GM12878 (cell line): ENCODE data around the gene CCSER2. TPM values are rescaled to one million over a fixed set of nuclear protein-coding genes. Genes with fewer than 3 reads are reported as not detected.

Source experiments
- ATAC-seq: fragments of 200-7000 bp; cut with Tn5 transposase; 3 replicates; pipeline ENCODE4 v1.9.1; 2020; ENCODE audit warnings: mild to moderate bottlenecking, moderate library complexity
- BruUV-seq: library from RNA; stranded (reverse); fragments of 400-500 nt; replicated peaks from 2 replicates; lab custom pipeline; 2021; lab: Mats Ljungman, UMichigan
- CTCF ChIA-PET: fragments of 300-600 bp; sonication (Branson Sonifier 250); formaldehyde crosslinking; extraction: SDS; loops from one replicate; lab custom pipeline; 2021; ENCODE audit warnings: inconsistent platforms; lab: Yijun Ruan, JAX
- POLR2A ChIA-PET: fragments of 350-600 bp; formaldehyde crosslinking; extraction: SDS; loops from one replicate; lab custom pipeline; 2021; ENCODE audit warnings: inconsistent platforms; lab: Charles Lee
- RAD21 ChIA-PET: fragments of 300-600 bp; sonication (Branson Sonifier 250); formaldehyde crosslinking; loops from one replicate; lab custom pipeline; 2023; ENCODE audit warnings: antibody characterized with exemption; ENCODE audit not compliant: unreplicated experiment; lab: Charles Lee
- SMC1A ChIA-PET: fragments of 300-600 bp; sonication (Branson Sonifier 250); formaldehyde crosslinking; loops from one replicate; lab custom pipeline; 2023; ENCODE audit not compliant: unreplicated experiment, uncharacterized antibody; lab: Charles Lee
- DNase-seq: peaks from one replicate; pipeline ENCODE4 v3.0.0-alpha.2; 2011; ENCODE audit warnings: low read depth, low spot score
- FAIRE-seq: peaks from 3 replicates; lab custom pipeline; 2011; peaks lifted over from hg19 to GRCh38; lab: Jason Lieb, UNC
- H2AFZ ChIP-seq: 2 replicates; pipeline ENCODE4 v1.6.0; 2011; ENCODE audit warnings: low read depth, low read length, control low read depth; ENCODE audit not compliant: control insufficient read depth
- H3K27ac ChIP-seq: 2 replicates; pipeline ENCODE4 v1.5.1; 2011; ENCODE audit warnings: control low read depth; ENCODE audit not compliant: control insufficient read depth, insufficient read depth
- H3K27me3 ChIP-seq, 2 experiments: replicated peaks in 1 of 2; 2 replicates each; pipeline versions ENCODE4 v1.6.0 to v1.6.1; 2011; ENCODE audit warnings: low read length in 1 of 2; ENCODE audit not compliant: control insufficient read depth in 2 of 2, insufficient read depth in 2 of 2
- H3K36me3 ChIP-seq, 2 experiments: 2 replicates each; pipeline ENCODE4 v1.5.1; 2011; ENCODE audit warnings: low read length in 1 of 2; ENCODE audit not compliant: control insufficient read depth in 2 of 2, insufficient read depth in 2 of 2
- H3K4me1 ChIP-seq: 2 replicates; pipeline ENCODE4 v1.6.1; 2011; ENCODE audit warnings: mild to moderate bottlenecking, low read length, moderate library complexity, mixed read lengths; ENCODE audit not compliant: control insufficient read depth, insufficient read depth
- H3K4me2 ChIP-seq: 2 replicates; pipeline ENCODE4 v1.6.0; 2011; ENCODE audit warnings: control low read depth; ENCODE audit not compliant: control insufficient read depth, insufficient read depth
- H3K4me3 ChIP-seq: fragments of 200-600 bp; sonication (generic); 2 replicates; pipeline ENCODE4 v1.5.1; 2016
- H3K79me2 ChIP-seq: 2 replicates; pipeline ENCODE4 v1.6.0; 2011; ENCODE audit warnings: low read length; ENCODE audit not compliant: control insufficient read depth, insufficient read depth
- H3K9ac ChIP-seq: 2 replicates; pipeline ENCODE4 v1.8.0; 2011; ENCODE audit warnings: low read length, control low read depth, mixed read lengths; ENCODE audit not compliant: control insufficient read depth, insufficient read depth
- H3K9me3 ChIP-seq: replicated peaks from 3 replicates; pipeline ENCODE4 v1.5.1; 2011; ENCODE audit warnings: mild to moderate bottlenecking, low read length; ENCODE audit not compliant: control insufficient read depth, insufficient read depth
- H4K20me1 ChIP-seq: 2 replicates; pipeline ENCODE4 v1.6.0; 2011; ENCODE audit not compliant: control insufficient read depth, insufficient read depth
- E4F1 ChIP-seq: fragments of 450-650 bp; IDR thresholded peaks from 2 replicates; pipeline ENCODE4 v1.6.1; 2018; ENCODE audit warnings: borderline replicate concordance, mild to moderate bottlenecking; ENCODE audit not compliant: partially characterized antibody
- ZBTB11 ChIP-seq: fragments of 450-650 bp; formaldehyde crosslinking; IDR thresholded peaks from 2 replicates; pipeline ENCODE4 v1.5.0; 2022; ENCODE audit warnings: mild to moderate bottlenecking, missing genetic modification characterization
- WGBS: methylation state at CpG from one replicate; pipeline ENCODE4 v1.1.6; 2016; ENCODE audit warnings: low lambda C conversion rate; ENCODE audit not compliant: insufficient replicate concordance, insufficient coverage; ENCODE audit errors: missing lambda C conversion rate; 5-methylcytosine and 5-hydroxymethylcytosine counted together
- in situ Hi-C: fragments of 300-500 bp; cut with MboI; formaldehyde crosslinking; loops from 9 replicates; pipeline ENCODE4 v1.14.3; 2018; ENCODE audit warnings: mixed read lengths
- intact Hi-C: fragments of 100-400 bp; cut with micrococcal nuclease; formaldehyde crosslinking; loops from one replicate; pipeline ENCODE4 v1.14.2; 2022; ENCODE audit not compliant: unreplicated experiment
- polyA plus RNA-seq, 11 experiments: library from polyadenylated mRNA; depleted of rRNA in 4 of 11; unstranded in 6 of 11; stranded (reverse) in 5 of 11; fragments of >200 nt; fragmentation: Nextera tagmentation in 4 of 11; fragmentation: Illumina TruSeq in 1 of 11; extraction: Ambion mirVana in 4 of 11; extraction: Trizol in 1 of 11; gene quantifications; 1 replicate in 1 of 11; 2 replicates in 10 of 11; pipeline versions ENCODE4 v1.2.1 to v1.2.3, GENCODE V29; 2011 to 2016; ENCODE audit warnings: inconsistent platforms in 2 of 11, missing spikeins in 2 of 11, low read depth in 1 of 11
- total RNA-seq, 4 experiments: library from RNA; depleted of rRNA in 3 of 4; stranded (reverse); fragments of >200 nt in 3 of 4; fragmentation: Illumina TruSeq in 1 of 4; extraction: Trizol in 1 of 4; gene quantifications; 2 replicates each; pipeline versions ENCODE4 v1.2.1 to v1.2.3, GENCODE V29; 2013 to 2021
- TF ChIP-seq, protein P1 (sequence below): fragments of 450-650 bp; formaldehyde crosslinking; IDR thresholded peaks from 2 replicates; pipeline ENCODE4 v1.4.0; 2020; ENCODE audit warnings: mild to moderate bottlenecking, moderate library complexity

Gene CCSER2
- total and polyA plus RNA-seq, 10 of the 15 experiments (the other 5 are each of a cell fraction or from before 2014, with no cell fraction given), result 4.7 to 18.8 (median 13.2) TPM

DNA sequence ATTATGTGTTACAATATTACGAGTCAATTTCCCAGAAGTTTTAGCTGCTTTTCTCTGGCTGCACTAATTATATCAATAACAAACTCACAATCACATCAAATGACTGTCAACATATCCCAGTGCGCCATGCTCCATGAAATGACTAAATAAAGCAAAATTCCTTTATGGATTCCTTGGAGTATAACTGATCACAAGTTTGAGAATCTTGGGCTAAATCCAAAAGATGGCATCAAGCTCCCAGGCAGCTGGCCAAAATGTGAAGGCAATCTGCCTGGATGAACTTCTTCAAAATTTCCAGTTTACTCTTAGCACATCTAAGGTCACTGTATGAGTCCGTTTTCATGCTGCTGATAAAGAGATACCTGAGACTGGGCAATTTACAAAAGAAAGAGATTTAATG, 210.8 kb downstream of the CCSER2 start:
- no peak for ATAC-seq
- Histone ChIP-seq H3K9me3 (no peaks in the 10 kb centered on the region), H3K9ac (no peak overlapping the region), H3K4me1 (no peaks in the 10 kb centered on the region), H3K4me2 (no peak overlapping the region), H3K4me3 (no peak overlapping the region), H3K36me3 (no peaks in the 10 kb centered on the region), H3K79me2 (no peaks in the 10 kb centered on the region), H2AFZ (no peak overlapping the region), H4K20me1 (no peaks in the 10 kb centered on the region), H3K27me3 (no peaks in the 10 kb centered on the region; a peak in 1 of 4 replicates), H3K27ac (no peak overlapping the region)
- CTCF ChIA-PET, result interaction anchor here (0.9 to 8.2 kb wide), 13 partner anchors 9 to 273 kb away, joined by 3 to 228 read pairs (median 7); no protein-coding TSS in a partner anchor
- RAD21 ChIA-PET, result interaction anchor here (0.8 to 4.4 kb wide), 3 partner anchors 109 to 272 kb away, joined by 3 to 41 read pairs (median 6); no protein-coding TSS in a partner anchor
- DNase-seq, result no peak
- 37% methylated on average over 3 of the region's 3 CpGs for WGBS
- in situ Hi-C loops, result no loop called here
- SMC1A ChIA-PET, result interaction anchor here (1.2 to 7.3 kb wide), 4 partner anchors 9 to 273 kb away, joined by 4 to 72 read pairs (median 33); no protein-coding TSS in a partner anchor
- no peak for FAIRE-seq
- BruUV-seq, result no TSS peak
- POLR2A ChIA-PET, result no interaction called here
- TF ChIP-seq, protein P1, sequence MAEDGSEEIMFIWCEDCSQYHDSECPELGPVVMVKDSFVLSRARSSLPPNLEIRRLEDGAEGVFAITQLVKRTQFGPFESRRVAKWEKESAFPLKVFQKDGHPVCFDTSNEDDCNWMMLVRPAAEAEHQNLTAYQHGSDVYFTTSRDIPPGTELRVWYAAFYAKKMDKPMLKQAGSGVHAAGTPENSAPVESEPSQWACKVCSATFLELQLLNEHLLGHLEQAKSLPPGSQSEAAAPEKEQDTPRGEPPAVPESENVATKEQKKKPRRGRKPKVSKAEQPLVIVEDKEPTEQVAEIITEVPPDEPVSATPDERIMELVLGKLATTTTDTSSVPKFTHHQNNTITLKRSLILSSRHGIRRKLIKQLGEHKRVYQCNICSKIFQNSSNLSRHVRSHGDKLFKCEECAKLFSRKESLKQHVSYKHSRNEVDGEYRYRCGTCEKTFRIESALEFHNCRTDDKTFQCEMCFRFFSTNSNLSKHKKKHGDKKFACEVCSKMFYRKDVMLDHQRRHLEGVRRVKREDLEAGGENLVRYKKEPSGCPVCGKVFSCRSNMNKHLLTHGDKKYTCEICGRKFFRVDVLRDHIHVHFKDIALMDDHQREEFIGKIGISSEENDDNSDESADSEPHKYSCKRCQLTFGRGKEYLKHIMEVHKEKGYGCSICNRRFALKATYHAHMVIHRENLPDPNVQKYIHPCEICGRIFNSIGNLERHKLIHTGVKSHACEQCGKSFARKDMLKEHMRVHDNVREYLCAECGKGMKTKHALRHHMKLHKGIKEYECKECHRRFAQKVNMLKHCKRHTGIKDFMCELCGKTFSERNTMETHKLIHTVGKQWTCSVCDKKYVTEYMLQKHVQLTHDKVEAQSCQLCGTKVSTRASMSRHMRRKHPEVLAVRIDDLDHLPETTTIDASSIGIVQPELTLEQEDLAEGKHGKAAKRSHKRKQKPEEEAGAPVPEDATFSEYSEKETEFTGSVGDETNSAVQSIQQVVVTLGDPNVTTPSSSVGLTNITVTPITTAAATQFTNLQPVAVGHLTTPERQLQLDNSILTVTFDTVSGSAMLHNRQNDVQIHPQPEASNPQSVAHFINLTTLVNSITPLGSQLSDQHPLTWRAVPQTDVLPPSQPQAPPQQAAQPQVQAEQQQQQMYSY, result no peak
- TF ChIP-seq E4F1 (no peak), ZBTB11 (no peak)
- intact Hi-C loops, result loop anchor here (10.0 kb wide), 1 partner anchor 384 kb away; no protein-coding TSS in a partner anchor
